Erythroblast (primary cell): ENCODE measurements around the gene TUBB6.

ENCODE experiments used
- GATA1 ChIP-seq: IDR thresholded peaks from 2 replicates; pipeline ENCODE4 v1.6.1; 2011; ENCODE audit warnings: low read depth, mild to moderate bottlenecking, control low read depth, low read length, moderate library complexity
- POLR2A ChIP-seq: IDR thresholded peaks from 2 replicates; pipeline ENCODE4 v1.6.1; 2011; ENCODE audit warnings: mild to moderate bottlenecking, low read length

- no peak for TF ChIP-seq POLR2A
- no peak for TF ChIP-seq GATA1
Observed at GRCh38 chr18:12330766-12331165, 22.7 kb downstream of the TUBB6 start.
